ENCODE measurements around the gene ELMO1. TPM values are rescaled to one million over a fixed set of nuclear protein-coding genes. Genes with fewer than 3 reads are reported as not detected.

Gene ELMO1
- total RNA-seq, 1 donor from 2014 or later, result 151 TPM

DNA sequence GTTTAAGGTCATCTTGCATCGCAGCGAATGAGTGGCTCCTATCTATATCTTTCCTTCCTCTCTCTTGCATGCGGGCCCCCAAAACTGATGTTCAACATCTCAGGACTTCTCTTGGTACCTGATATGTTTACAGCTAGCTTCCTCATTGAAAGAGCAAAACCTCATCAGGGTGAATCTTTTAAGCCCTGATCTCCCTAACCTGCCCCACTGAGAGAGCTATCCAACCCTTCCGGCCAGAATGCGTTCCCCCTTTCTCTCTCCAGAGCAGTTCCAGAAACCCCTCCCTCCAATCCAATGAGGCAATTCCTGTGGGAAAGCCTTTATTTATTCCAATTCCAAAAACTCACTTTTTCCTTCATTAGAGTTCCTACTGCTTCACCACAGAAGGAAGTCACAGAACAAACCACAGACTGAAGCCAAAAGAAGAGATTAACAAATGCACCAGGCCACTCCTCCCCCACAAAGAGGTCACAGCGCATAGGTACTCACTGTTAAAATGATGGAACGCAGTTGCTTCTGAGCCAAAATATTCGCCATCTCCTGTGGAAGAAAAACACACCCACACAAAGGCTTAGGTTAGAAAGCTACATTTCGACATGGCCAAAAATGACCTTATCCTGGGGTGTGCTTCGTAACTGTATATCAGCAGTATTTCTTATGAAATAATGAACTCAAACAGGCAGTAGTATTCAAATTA lies 232.4 kb downstream of the ELMO1 start:
- Mint-ChIP-seq H3K4me3 (ENCODE audit: unreplicated experiment) (no peak overlapping the region), H3K36me3 (ENCODE audit: low read depth, unreplicated experiment) (peaks cover 58% of the 10 kb centered on the region), H3K4me1 (ENCODE audit: unreplicated experiment) (peaks cover 18% of the 10 kb centered on the region), H3K9me3 (ENCODE audit: unreplicated experiment) (no peaks in the 10 kb centered on the region), H3K27me3 (ENCODE audit: unreplicated experiment) (peaks cover 4% of the 10 kb centered on the region), H3K27ac (ENCODE audit: unreplicated experiment) (peak overlapping the region; percentile 70)
- TF ChIP-seq, protein P1, sequence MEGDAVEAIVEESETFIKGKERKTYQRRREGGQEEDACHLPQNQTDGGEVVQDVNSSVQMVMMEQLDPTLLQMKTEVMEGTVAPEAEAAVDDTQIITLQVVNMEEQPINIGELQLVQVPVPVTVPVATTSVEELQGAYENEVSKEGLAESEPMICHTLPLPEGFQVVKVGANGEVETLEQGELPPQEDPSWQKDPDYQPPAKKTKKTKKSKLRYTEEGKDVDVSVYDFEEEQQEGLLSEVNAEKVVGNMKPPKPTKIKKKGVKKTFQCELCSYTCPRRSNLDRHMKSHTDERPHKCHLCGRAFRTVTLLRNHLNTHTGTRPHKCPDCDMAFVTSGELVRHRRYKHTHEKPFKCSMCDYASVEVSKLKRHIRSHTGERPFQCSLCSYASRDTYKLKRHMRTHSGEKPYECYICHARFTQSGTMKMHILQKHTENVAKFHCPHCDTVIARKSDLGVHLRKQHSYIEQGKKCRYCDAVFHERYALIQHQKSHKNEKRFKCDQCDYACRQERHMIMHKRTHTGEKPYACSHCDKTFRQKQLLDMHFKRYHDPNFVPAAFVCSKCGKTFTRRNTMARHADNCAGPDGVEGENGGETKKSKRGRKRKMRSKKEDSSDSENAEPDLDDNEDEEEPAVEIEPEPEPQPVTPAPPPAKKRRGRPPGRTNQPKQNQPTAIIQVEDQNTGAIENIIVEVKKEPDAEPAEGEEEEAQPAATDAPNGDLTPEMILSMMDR (IDR thresholded peaks at IDR 0.05; ENCODE audit: unreplicated experiment), result no peak
- no peak for DNase-seq (ENCODE audit: low spot score)

DNA sequence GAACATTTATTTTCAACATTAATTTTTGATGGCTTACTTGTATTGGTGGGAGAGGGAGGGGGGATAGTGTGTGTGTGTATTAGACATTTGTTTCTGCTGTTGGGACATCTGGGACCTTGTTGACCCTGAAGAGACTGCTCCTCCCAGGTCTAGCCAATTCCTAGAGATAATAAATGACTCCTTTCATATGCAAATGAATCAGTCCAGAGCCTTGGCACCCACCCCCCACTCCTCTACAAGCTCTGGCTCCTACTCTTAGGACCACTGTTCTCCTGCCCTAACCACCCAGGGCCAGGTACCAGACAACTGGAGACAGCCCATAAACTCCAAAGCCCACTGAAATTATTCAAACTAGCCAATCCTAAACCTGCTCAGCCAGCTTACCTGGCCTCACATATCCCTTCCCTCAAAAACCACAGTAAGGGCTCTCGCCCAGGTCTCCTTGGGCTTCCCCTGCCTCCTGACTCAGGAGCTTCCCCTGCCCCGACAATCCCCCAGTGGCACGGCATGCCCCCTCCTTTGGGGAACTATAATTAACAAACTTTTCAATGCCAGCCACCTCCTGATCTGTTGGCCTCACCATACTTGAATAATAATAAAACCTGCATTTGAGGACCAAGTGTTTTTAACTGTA lies 233.3 kb downstream of the ELMO1 start:
- TF ChIP-seq, protein P1 (IDR thresholded peaks at IDR 0.05; ENCODE audit: unreplicated experiment), result no peak

DNA sequence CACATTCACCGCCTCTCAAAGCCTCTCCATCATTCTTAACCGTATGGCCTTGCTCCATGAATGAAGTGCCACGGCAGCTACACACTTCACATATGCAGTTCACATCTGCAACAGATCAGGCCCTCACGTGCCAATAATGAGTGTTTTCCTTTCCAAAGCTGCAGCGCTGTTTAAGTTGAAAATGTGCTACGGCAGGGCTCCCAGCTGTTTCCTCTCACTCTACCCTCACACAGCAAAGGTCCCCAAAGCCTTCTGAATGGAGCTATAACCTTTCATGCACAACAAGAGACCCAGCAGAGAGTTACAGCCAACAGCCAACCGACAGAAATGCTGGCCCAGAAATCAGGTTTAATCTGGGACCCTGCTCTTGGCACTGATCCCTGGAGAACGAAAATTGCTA lies 236.1 kb downstream of the ELMO1 start:
- peaks cover 8% of the 10 kb centered on the region for H3K4me1 Mint-ChIP-seq (ENCODE audit: unreplicated experiment)
- TF ChIP-seq, protein P1 (IDR thresholded peaks at IDR 0.05; ENCODE audit: unreplicated experiment), result no peak
- H3K9me3 Mint-ChIP-seq (ENCODE audit: unreplicated experiment), result no peaks in the 10 kb centered on the region
- H3K4me3 Mint-ChIP-seq (ENCODE audit: unreplicated experiment), result no peak overlapping the region
- peaks cover 65% of the 10 kb centered on the region for H3K36me3 Mint-ChIP-seq (ENCODE audit: low read depth, unreplicated experiment)
- DNase-seq (ENCODE audit: low spot score), result no peak
- no peak overlapping the region for H3K27ac Mint-ChIP-seq (ENCODE audit: unreplicated experiment)
- H3K27me3 Mint-ChIP-seq (ENCODE audit: unreplicated experiment), result peaks cover 2% of the 10 kb centered on the region

More for the DNA sequence above, 233.3 kb downstream of the ELMO1 start:
- Mint-ChIP-seq H3K4me1 (ENCODE audit: unreplicated experiment) (peaks cover 14% of the 10 kb centered on the region), H3K4me3 (ENCODE audit: unreplicated experiment) (no peak overlapping the region), H3K27me3 (ENCODE audit: unreplicated experiment) (peaks cover 4% of the 10 kb centered on the region), H3K9me3 (ENCODE audit: unreplicated experiment) (no peaks in the 10 kb centered on the region), H3K27ac (ENCODE audit: unreplicated experiment) (no peak overlapping the region), H3K36me3 (ENCODE audit: low read depth, unreplicated experiment) (peaks cover 55% of the 10 kb centered on the region)
- no peak for DNase-seq (ENCODE audit: low spot score)

DNA sequence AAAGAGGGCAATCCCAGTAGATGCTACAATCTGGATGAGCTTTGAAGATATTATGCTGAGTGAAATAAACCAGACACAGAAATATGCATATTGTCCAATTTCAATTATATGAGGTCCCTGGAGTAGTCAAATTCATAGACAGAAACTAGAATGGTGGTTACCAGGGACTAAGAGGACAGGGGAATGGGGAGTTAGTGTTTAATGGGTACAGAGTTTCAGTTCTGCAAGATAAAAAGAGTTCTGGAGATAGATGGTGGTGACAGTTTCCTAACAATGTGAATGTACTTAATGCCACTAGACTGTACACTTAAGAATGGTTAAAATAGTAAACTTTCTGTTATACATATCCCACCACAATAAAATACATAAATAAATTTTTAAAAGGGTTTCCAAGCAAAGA lies 236.6 kb downstream of the ELMO1 start:
- H3K9me3 Mint-ChIP-seq (ENCODE audit: unreplicated experiment), result no peaks in the 10 kb centered on the region
- H3K36me3 Mint-ChIP-seq (ENCODE audit: low read depth, unreplicated experiment), result peaks cover 66% of the 10 kb centered on the region
- peaks cover 2% of the 10 kb centered on the region for H3K27me3 Mint-ChIP-seq (ENCODE audit: unreplicated experiment)
- TF ChIP-seq, protein P1 (IDR thresholded peaks at IDR 0.05; ENCODE audit: unreplicated experiment), result no peak
- no peak overlapping the region for H3K27ac Mint-ChIP-seq (ENCODE audit: unreplicated experiment)
- H3K4me1 Mint-ChIP-seq (ENCODE audit: unreplicated experiment), result peaks cover 7% of the 10 kb centered on the region
- no peak overlapping the region for H3K4me3 Mint-ChIP-seq (ENCODE audit: unreplicated experiment)
- DNase-seq (ENCODE audit: low spot score), result no peak

Measured in endothelial cell (in vitro differentiated cells).